Panc1 (cell line): Measurements from ENCODE around the gene MCM7. TPM values are rescaled to one million over a fixed set of nuclear protein-coding genes. Genes with fewer than 3 reads are reported as not detected.

Source experiments
- ATAC-seq: fragments of 200-7000 bp; cut with Tn5 transposase; 2 replicates; pipeline ENCODE4 v1.9.1; 2020; ENCODE audit warnings: mild to moderate bottlenecking, moderate library complexity
- BruUV-seq: library from RNA; stranded (reverse); fragments of 400-500 nt; replicated peaks from 2 replicates; lab custom pipeline; 2021; lab: Mats Ljungman, UMichigan
- CTCF ChIA-PET: fragments of 300-600 bp; sonication (Branson Sonifier 250); formaldehyde crosslinking; loops from one replicate; lab custom pipeline; 2022; ENCODE audit warnings: antibody characterized with exemption; lab: Charles Lee
- POLR2A ChIA-PET: fragments of 300-600 bp; sonication (Branson Sonifier 250); formaldehyde crosslinking; loops from one replicate; lab custom pipeline; 2022; ENCODE audit warnings: antibody characterized with exemption; lab: Charles Lee
- DNase-seq: peaks from one replicate; pipeline ENCODE4 v3.0.0-alpha.2; 2010; ENCODE audit warnings: low read depth, low spot score
- H3K27ac ChIP-seq: 2 replicates; pipeline ENCODE4 v1.5.1; 2011; ENCODE audit warnings: mild to moderate bottlenecking, low read length, inconsistent platforms
- H3K27me3 ChIP-seq: fragments of 200-500 bp; sonication (Bioruptor generic); 2 replicates; pipeline ENCODE4 v1.6.0; 2014; ENCODE audit warnings: low read length, inconsistent platforms; ENCODE audit not compliant: control insufficient read depth, insufficient read depth
- H3K36me3 ChIP-seq: fragments of 200-500 bp; sonication (Bioruptor generic); 2 replicates; pipeline ENCODE4 v1.5.1; 2014; ENCODE audit warnings: inconsistent platforms, mild to moderate bottlenecking, low read length, moderate library complexity; ENCODE audit not compliant: control insufficient read depth, insufficient read depth
- H3K4me1 ChIP-seq: 2 replicates; pipeline ENCODE4 v1.5.1; 2011; ENCODE audit warnings: inconsistent platforms, mild to moderate bottlenecking, low read length, moderate library complexity; ENCODE audit not compliant: control insufficient read depth, insufficient read depth
- H3K4me3 ChIP-seq, 2 experiments: 2 replicates each; pipeline ENCODE4 v1.5.1; 2011 to 2012; ENCODE audit warnings: low read depth in 2 of 2, low read length in 2 of 2, mild to moderate bottlenecking in 2 of 2, inconsistent platforms in 1 of 2, moderate library complexity in 1 of 2
- H3K9me3 ChIP-seq: fragments of 200-500 bp; sonication (Bioruptor generic); 2 replicates; pipeline ENCODE4 v1.5.1; 2014; ENCODE audit warnings: low read depth, mild to moderate bottlenecking, inconsistent platforms, low read length, moderate library complexity; ENCODE audit not compliant: control insufficient read depth, insufficient read depth
- POLR2AphosphoS5 ChIP-seq: IDR thresholded peaks from 2 replicates; pipeline ENCODE4 v1.6.1; 2012; ENCODE audit warnings: mild to moderate bottlenecking, low read depth, low read length, moderate library complexity
- REST ChIP-seq, 2 experiments: IDR thresholded peaks; 2 replicates each; pipeline ENCODE4 v1.6.1; 2011 to 2012; ENCODE audit warnings: low read depth in 2 of 2, control low read depth in 1 of 2, low read length in 1 of 2, mild to moderate bottlenecking in 1 of 2, moderate library complexity in 1 of 2; ENCODE audit not compliant: insufficient read depth in 1 of 2
- SIN3A ChIP-seq: IDR thresholded peaks from 2 replicates; pipeline ENCODE4 v1.6.1; 2012; ENCODE audit warnings: low read depth, mild to moderate bottlenecking, low read length, moderate library complexity, borderline replicate concordance; ENCODE audit not compliant: insufficient read depth
- TCF7L2 ChIP-seq: IDR thresholded peaks from 2 replicates; pipeline ENCODE4 v1.6.1; 2011; ENCODE audit warnings: mild to moderate bottlenecking, low read depth, low read length, inconsistent platforms
- in situ Hi-C: cut with HindIII; loops from 2 replicates; pipeline ENCODE4 v1.10.0; 2016; ENCODE audit warnings: low sequenced_read_pairs, low pct_unique_long_range_greater_than_20kb
- intact Hi-C: fragments of 100-400 bp; cut with micrococcal nuclease; formaldehyde crosslinking; loops from one replicate; pipeline ENCODE4 v1.10.0; 2022; ENCODE audit not compliant: unreplicated experiment
- total RNA-seq: library from RNA; stranded (reverse); gene quantifications from one replicate; pipeline ENCODE4 v1.2.1, GENCODE V29; 2021; ENCODE audit not compliant: unreplicated experiment
- TF ChIP-seq, protein P1 (sequence below): fragments of 450-650 bp; IDR thresholded peaks from 2 replicates; pipeline ENCODE4 v1.5.1; 2017; ENCODE audit warnings: mild to moderate bottlenecking

The MCM7 gene
- total RNA-seq, 1 experiment from 2014 or later, result 258 TPM

- H3K4me3 ChIP-seq, result no peak overlapping the region
- CTCF ChIA-PET, result interaction anchor here (0.5 kb wide), 1 partner anchor 27 kb away, joined by 5 read pairs; no protein-coding TSS in a partner anchor
- no peaks in the 10 kb centered on the region for H3K27me3 ChIP-seq
- H3K27ac ChIP-seq, result no peak overlapping the region
- intact Hi-C loops (no loop called here), in situ Hi-C loops (no loop called here)
- POLR2A ChIA-PET, result no interaction called here
- TF ChIP-seq TCF7L2 (no peak), SIN3A (no peak), POLR2AphosphoS5 (no peak; the same call in 1 of the 2 replicates), REST (IDR thresholded peaks at IDR 0.05; ENCODE audit: insufficient read depth in 1 of 2, low read depth in 2 of 2, low read length in 1 of 2) (no peak)
- TF ChIP-seq, protein P1, sequence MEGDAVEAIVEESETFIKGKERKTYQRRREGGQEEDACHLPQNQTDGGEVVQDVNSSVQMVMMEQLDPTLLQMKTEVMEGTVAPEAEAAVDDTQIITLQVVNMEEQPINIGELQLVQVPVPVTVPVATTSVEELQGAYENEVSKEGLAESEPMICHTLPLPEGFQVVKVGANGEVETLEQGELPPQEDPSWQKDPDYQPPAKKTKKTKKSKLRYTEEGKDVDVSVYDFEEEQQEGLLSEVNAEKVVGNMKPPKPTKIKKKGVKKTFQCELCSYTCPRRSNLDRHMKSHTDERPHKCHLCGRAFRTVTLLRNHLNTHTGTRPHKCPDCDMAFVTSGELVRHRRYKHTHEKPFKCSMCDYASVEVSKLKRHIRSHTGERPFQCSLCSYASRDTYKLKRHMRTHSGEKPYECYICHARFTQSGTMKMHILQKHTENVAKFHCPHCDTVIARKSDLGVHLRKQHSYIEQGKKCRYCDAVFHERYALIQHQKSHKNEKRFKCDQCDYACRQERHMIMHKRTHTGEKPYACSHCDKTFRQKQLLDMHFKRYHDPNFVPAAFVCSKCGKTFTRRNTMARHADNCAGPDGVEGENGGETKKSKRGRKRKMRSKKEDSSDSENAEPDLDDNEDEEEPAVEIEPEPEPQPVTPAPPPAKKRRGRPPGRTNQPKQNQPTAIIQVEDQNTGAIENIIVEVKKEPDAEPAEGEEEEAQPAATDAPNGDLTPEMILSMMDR, result no peak
- TSS peak; percentile 94 for BruUV-seq
- H3K4me1 ChIP-seq, result peaks cover 5% of the 10 kb centered on the region
- H3K9me3 ChIP-seq, result no peaks in the 10 kb centered on the region
- no peaks in the 10 kb centered on the region for H3K36me3 ChIP-seq
- no peak for DNase-seq
- ATAC-seq, result peak; percentile 2; the same call in 1 of the 2 replicates
Observed at GRCh38 chr7:100107125-100107737, 6.0 kb upstream of the MCM7 start.

DNA sequence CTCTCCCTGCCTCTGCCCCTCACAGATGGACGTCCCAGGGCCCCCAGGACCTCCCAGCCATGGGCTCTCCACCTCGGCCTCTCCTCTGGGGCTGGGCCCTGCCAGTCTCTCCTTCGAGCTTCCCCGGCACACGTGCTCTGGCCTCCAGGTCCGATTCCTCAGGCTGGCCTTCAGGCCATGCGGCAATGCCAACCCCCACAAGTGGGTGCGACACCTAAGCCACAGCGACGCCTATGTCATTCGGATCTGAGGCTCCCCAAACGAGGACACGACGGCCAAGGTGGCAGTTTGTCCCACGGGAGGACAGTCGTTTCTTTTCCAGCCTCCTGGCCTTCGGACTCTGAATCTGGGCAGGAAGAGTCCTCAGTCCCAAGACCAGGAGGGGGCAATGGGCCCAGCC lies 5.4 kb upstream of the MCM7 start:
- in situ Hi-C loops (no loop called here), intact Hi-C loops (no loop called here)
- CTCF ChIA-PET, result no interaction called here

More for the DNA sequence above, 5.4 kb upstream of the MCM7 start:
- POLR2A ChIA-PET, result no interaction called here
- Histone ChIP-seq H3K4me1 (peaks cover 5% of the 10 kb centered on the region), H3K9me3 (no peaks in the 10 kb centered on the region), H3K4me3 (no peak overlapping the region), H3K36me3 (no peaks in the 10 kb centered on the region; the same call in 1 of the 2 replicates), H3K27ac (no peak overlapping the region), H3K27me3 (no peaks in the 10 kb centered on the region)
- TF ChIP-seq, protein P1, result no peak
- TF ChIP-seq REST (IDR thresholded peaks at IDR 0.05; ENCODE audit: insufficient read depth in 1 of 2, low read depth in 2 of 2, low read length in 1 of 2), result no peak
- TF ChIP-seq POLR2AphosphoS5, result no peak
- no peak for TF ChIP-seq SIN3A
- TF ChIP-seq TCF7L2, result no peak
- no TSS peak for BruUV-seq
- no peak for DNase-seq
- no peak for ATAC-seq
